T-helper 2 cell treated with Interferon-gamma antibody and Interleukin-4, amounts not matched to agents 5 μg/mL and 100 μg/mL, for 36 hours (primary cell): ENCODE data around the gene ADAMTS13.

ENCODE experiments used
- DNase-seq: peaks from one replicate; pipeline ENCODE4 v3.0.0; 2021; ENCODE audit warnings: low spot score
- H3K27ac Mint-ChIP-seq: one replicate; pipeline ENCODE4 v1.8.0; 2021; ENCODE audit warnings: mild to moderate bottlenecking, mixed read lengths
- H3K27me3 Mint-ChIP-seq: one replicate; pipeline ENCODE4 v1.8.0; 2021; ENCODE audit warnings: low read depth, mixed read lengths
- H3K36me3 Mint-ChIP-seq: one replicate; pipeline ENCODE4 v1.8.0; 2021; ENCODE audit warnings: low read depth, mixed read lengths
- H3K4me1 Mint-ChIP-seq: one replicate; pipeline ENCODE4 v1.8.0; 2021; ENCODE audit warnings: low read depth, mixed read lengths
- H3K4me3 Mint-ChIP-seq: one replicate; pipeline ENCODE4 v1.8.0; 2022; ENCODE audit warnings: mild to moderate bottlenecking, moderate library complexity, mixed read lengths
- H3K9me3 Mint-ChIP-seq: one replicate; pipeline ENCODE4 v1.8.0; 2021; ENCODE audit warnings: mixed read lengths

ADAMTS13 gene

DNA sequence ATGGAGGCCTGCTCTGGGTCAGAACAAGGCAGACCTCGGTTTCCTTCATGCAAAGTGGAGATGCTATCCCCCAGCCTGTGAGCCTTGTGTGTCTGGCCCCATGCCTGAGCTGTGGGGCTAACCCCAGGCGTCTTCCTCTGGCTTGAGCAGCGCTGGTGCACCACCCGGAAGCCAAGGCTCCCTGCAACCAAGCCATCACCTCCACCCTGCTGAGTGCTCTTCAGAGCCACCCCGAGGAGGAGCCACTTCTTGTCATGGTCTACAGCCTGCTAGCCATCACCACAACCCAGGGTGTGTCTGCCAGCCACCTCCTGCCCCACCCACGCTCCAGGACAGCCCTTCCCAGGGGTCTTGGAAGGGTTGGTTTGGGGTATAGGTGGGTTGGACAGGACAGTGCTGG, 20.6 kb upstream of the ADAMTS13 start:
- no peak overlapping the region for H3K27ac Mint-ChIP-seq
- H3K4me1 Mint-ChIP-seq: no peaks in the 10 kb centered on the region
- no peak for DNase-seq
- H3K9me3 Mint-ChIP-seq: no peaks in the 10 kb centered on the region
- no peaks in the 10 kb centered on the region for H3K27me3 Mint-ChIP-seq
- H3K36me3 Mint-ChIP-seq: peaks cover 17% of the 10 kb centered on the region
- H3K4me3 Mint-ChIP-seq: no peak overlapping the region

GRCh38 chr9:133402689-133403088, 19.5 kb upstream of the ADAMTS13 start:
- peaks cover 3% of the 10 kb centered on the region for H3K4me1 Mint-ChIP-seq
- peaks cover 26% of the 10 kb centered on the region for H3K36me3 Mint-ChIP-seq

DNA sequence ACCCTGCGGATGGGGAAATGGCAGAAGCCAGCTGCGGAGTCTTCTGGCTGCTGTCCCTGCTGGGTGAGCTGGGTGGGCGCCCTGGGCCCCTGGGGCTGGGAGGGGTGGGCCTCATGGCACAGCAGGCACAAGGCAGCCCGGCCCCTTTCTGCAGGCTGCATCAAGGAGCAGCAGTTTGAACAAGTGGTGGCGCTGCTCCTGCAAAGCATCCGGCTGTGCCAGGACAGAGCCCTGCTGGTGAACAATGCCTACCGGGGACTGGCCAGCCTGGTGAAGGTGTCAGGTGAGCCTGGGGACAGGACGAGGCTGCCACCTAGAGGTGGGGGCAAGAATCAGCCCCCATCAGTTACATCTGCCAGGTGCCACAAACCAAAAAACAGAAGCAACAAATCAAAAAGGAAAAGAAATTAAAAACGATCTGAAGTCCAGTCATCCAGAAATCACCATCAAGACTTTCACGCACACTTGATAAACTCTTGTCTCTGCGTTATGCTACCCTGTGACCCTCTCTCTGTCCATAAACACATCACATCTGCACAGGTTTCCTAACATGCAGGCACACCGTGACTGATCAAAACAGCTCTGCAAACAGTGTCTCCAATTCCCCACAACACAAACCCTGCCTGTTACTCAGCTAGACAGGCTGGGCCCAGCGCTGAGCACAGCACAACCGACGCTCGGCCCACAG, 18.3 kb upstream of the ADAMTS13 start:
- Mint-ChIP-seq H3K27ac (no peak overlapping the region), H3K4me3 (no peak overlapping the region), H3K9me3 (no peaks in the 10 kb centered on the region), H3K36me3 (peaks cover 28% of the 10 kb centered on the region), H3K4me1 (peaks cover 3% of the 10 kb centered on the region), H3K27me3 (no peaks in the 10 kb centered on the region)
- DNase-seq: peak; percentile 29

More at GRCh38 chr9:133402689-133403088, 19.5 kb upstream of the ADAMTS13 start:
- no peaks in the 10 kb centered on the region for H3K27me3 Mint-ChIP-seq
- DNase-seq: no peak
- no peak overlapping the region for H3K4me3 Mint-ChIP-seq
- no peaks in the 10 kb centered on the region for H3K9me3 Mint-ChIP-seq
- H3K27ac Mint-ChIP-seq: no peak overlapping the region

GRCh38 chr9:133404454-133405002, 17.6 kb upstream of the ADAMTS13 start:
- Mint-ChIP-seq H3K4me1 (peaks cover 3% of the 10 kb centered on the region), H3K27ac (no peak overlapping the region), H3K9me3 (no peaks in the 10 kb centered on the region), H3K4me3 (no peak overlapping the region), H3K27me3 (no peaks in the 10 kb centered on the region), H3K36me3 (peaks cover 29% of the 10 kb centered on the region)
- DNase-seq: no peak

DNA sequence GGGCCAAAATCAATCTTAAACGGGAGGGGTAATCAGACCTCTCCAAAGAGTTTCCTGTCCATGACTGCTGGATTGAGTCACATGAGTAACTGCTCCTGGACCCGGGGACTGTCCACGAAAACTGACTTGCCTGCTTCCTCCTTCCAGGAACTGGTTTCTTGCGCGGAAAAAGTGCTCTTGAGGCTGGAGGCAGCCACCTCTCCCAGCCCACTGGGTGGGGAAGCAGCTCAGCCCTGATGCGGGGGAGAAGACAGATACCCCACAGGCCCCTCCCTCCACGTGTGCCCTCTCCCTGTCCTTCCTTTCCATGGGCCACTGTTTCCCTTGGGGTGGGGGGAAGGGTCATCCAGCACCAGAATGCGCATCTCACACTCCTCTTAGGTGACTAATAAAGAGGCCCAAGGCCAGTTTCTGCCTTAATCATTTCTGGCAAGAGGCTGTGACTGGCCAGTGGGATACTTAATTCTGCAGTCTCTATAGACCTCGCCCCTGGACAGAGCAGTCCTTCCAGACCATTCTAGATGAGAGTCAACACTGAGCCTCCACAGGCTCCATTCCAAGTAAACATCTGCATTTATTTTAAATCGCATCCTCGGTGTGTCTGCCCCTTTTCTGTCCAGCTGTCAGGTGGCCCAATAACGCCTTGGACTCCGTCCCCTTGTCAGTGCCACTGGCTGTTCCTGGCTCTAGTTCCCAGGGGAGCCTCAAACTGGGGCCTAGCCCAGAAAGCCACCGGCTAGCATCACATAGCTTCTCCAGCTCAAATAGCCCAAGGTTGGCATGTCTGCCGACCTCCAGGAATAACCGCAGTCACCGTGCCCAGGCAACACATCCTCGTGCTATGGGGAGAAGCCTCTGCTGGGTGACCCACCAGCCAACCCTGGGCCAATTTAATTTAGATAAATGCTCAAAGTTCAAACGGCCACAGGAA, 16.4 kb upstream of the ADAMTS13 start:
- Mint-ChIP-seq H3K9me3 (no peaks in the 10 kb centered on the region), H3K27ac (no peak overlapping the region), H3K27me3 (no peaks in the 10 kb centered on the region), H3K36me3 (peaks cover 42% of the 10 kb centered on the region), H3K4me3 (no peak overlapping the region), H3K4me1 (peaks cover 3% of the 10 kb centered on the region)
- no peak for DNase-seq

- Mint-ChIP-seq H3K27me3 (no peaks in the 10 kb centered on the region), H3K4me3 (no peak overlapping the region), H3K9me3 (no peaks in the 10 kb centered on the region), H3K4me1 (peaks cover 3% of the 10 kb centered on the region), H3K27ac (peak overlapping the region; percentile 73), H3K36me3 (peaks cover 47% of the 10 kb centered on the region)
- peak; percentile 80 for DNase-seq
Measured at GRCh38 chr9:133406480-133407307, 15.5 kb upstream of the ADAMTS13 start.

- Mint-ChIP-seq H3K4me3 (no peak overlapping the region), H3K36me3 (peaks cover 51% of the 10 kb centered on the region), H3K27ac (no peak overlapping the region), H3K9me3 (no peaks in the 10 kb centered on the region), H3K27me3 (no peaks in the 10 kb centered on the region), H3K4me1 (peaks cover 3% of the 10 kb centered on the region)
- DNase-seq: no peak
Measured at GRCh38 chr9:133408042-133408441, 14.1 kb upstream of the ADAMTS13 start.

- Mint-ChIP-seq H3K27ac (no peak overlapping the region), H3K4me3 (no peak overlapping the region), H3K9me3 (no peaks in the 10 kb centered on the region), H3K36me3 (peaks cover 38% of the 10 kb centered on the region), H3K4me1 (peaks cover 31% of the 10 kb centered on the region), H3K27me3 (no peaks in the 10 kb centered on the region)
- no peak for DNase-seq
Measured at GRCh38 chr9:133415170-133415569, 7.0 kb upstream of the ADAMTS13 start.

DNA sequence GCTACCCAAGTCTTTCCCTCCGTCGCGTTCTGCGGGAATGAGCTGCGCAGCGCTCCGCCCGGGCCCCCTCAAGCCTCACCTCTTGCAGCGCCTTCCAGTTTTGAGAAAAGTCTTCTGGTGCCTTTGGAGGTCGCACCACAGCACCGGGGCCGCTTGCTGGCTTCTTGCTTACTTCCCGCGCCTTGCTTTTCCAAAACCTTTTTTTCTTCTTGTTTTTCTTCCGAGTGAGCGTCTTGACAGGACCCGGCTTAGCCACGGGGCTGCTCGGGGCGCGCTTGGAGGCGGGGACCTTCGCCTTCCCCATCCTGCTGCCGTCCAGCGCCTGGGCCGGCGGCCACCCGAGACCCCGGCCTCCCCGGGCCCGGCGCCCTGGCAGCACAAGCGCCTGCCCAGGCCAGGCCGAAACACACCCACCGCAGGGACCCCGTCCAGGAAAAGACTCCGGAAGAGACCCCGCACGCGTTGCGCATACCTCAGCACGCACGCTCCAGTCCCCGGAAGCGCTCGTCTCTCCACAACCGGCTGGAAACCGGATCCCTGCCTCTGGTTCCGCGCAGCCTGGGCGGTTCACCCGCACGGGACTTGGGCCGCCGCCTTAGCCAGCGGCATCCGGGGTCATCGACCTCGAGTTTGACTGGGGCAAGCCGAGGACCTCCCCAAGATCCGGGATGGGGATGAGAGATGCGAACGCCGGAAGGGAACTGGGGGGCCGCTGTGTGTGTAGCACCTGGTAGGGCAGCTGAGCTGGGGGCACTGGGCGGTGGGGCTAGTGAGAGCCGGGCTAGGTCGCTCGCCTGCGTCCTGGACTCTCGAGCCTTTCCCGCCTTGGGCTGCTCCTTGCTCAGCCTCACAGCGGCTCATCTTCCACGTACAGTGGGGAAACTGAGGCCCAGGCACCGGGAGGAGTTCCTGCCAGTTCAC, 4.4 kb upstream of the ADAMTS13 start, which contains the start of gene REXO4:
Gene REXO4, minus strand, starts transcription at position 470 of the 921 bp plus-strand sequence. Its CDS starts 166 bp downstream, at position 304.
- DNase-seq: peak; percentile 88
- peaks cover 24% of the 10 kb centered on the region for H3K36me3 Mint-ChIP-seq
- peak within 1 kb of the TSS; percentile 94 for H3K4me3 Mint-ChIP-seq
- H3K4me1 Mint-ChIP-seq: peaks cover 41% of the 10 kb centered on the region
- no peaks in the 10 kb centered on the region for H3K9me3 Mint-ChIP-seq
- no peaks in the 10 kb centered on the region for H3K27me3 Mint-ChIP-seq
- peak within 1 kb of the TSS; percentile 92 for H3K27ac Mint-ChIP-seq

- peaks cover 41% of the 10 kb centered on the region for H3K4me1 Mint-ChIP-seq
Measured at GRCh38 chr9:133419005-133419404, 3.2 kb upstream of the ADAMTS13 start.

DNA sequence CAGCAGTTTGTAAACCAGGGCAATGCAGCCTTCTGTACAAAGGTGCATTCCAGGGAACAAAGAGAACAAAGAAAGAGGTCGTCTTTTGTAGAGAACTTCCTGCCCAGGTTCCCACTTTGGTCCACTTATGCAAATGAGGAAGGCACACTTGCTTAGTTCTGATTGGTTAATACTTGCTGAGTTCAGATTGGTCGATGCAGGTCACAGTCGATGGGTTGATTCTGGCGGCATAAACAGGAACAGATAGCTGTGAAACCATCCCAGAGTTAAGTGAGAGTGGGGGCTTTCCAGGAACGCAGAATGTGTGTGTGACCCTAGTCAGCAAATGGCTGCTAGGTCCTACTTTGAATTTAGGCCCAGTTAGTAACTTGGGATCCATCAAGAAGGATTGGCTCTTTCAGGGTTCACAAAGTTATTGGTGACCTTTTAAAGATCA, 1.8 kb upstream of the ADAMTS13 start:
- Mint-ChIP-seq H3K27ac (no peak overlapping the region), H3K4me3 (peak overlapping the region; percentile 15), H3K9me3 (no peaks in the 10 kb centered on the region), H3K4me1 (peaks cover 35% of the 10 kb centered on the region), H3K36me3 (peaks cover 9% of the 10 kb centered on the region), H3K27me3 (no peaks in the 10 kb centered on the region)
- DNase-seq: no peak

More at GRCh38 chr9:133419005-133419404, 3.2 kb upstream of the ADAMTS13 start:
- no peaks in the 10 kb centered on the region for H3K9me3 Mint-ChIP-seq
- peaks cover 21% of the 10 kb centered on the region for H3K36me3 Mint-ChIP-seq
- no peaks in the 10 kb centered on the region for H3K27me3 Mint-ChIP-seq
- no peak for DNase-seq
- H3K4me3 Mint-ChIP-seq: peak overlapping the region; percentile 94
- H3K27ac Mint-ChIP-seq: peak overlapping the region; percentile 82

- DNase-seq: no peak
- no peak overlapping the region for H3K4me3 Mint-ChIP-seq
- peaks cover 21% of the 10 kb centered on the region for H3K4me1 Mint-ChIP-seq
- H3K36me3 Mint-ChIP-seq: peaks cover 2% of the 10 kb centered on the region
- peaks cover 14% of the 10 kb centered on the region for H3K27me3 Mint-ChIP-seq
- H3K9me3 Mint-ChIP-seq: no peaks in the 10 kb centered on the region
- H3K27ac Mint-ChIP-seq: no peak overlapping the region
Measured at GRCh38 chr9:133423216-133423615, 1.0 kb downstream of the ADAMTS13 start.
